ENCODE results near the gene MXRA7.

Gene MXRA7

DNA sequence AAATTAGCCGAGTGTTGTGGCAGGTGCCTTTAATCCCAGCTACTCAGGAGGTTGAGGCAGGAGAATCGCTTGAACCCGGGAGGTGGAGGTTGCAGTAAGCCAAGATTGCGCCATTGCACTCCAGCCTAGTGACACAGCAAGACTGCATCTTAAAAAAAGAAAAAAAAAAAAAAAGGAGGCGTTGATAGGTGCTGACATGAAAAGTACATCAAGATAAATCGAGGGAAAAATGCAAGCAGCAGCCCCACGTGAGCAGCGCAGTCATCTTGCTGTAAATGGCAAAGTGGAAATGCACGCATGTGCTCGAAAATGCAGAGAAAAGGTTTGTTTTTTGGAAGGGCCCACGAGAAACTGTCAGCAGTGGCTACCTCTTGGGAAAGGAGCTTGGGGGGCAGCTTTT lies 20.9 kb downstream of the MXRA7 start:
- DNase-seq (ENCODE audit: low spot score) = no peak
- TF ChIP-seq, protein P1, sequence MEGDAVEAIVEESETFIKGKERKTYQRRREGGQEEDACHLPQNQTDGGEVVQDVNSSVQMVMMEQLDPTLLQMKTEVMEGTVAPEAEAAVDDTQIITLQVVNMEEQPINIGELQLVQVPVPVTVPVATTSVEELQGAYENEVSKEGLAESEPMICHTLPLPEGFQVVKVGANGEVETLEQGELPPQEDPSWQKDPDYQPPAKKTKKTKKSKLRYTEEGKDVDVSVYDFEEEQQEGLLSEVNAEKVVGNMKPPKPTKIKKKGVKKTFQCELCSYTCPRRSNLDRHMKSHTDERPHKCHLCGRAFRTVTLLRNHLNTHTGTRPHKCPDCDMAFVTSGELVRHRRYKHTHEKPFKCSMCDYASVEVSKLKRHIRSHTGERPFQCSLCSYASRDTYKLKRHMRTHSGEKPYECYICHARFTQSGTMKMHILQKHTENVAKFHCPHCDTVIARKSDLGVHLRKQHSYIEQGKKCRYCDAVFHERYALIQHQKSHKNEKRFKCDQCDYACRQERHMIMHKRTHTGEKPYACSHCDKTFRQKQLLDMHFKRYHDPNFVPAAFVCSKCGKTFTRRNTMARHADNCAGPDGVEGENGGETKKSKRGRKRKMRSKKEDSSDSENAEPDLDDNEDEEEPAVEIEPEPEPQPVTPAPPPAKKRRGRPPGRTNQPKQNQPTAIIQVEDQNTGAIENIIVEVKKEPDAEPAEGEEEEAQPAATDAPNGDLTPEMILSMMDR (IDR thresholded peaks at IDR 0.05; ENCODE audit: borderline replicate concordance, control extremely low read depth, extremely low read depth, insufficient read depth, missing control alignments) = no peak
- in situ Hi-C loops (cut with MboI; ENCODE audit: low sequenced_read_pairs, unreplicated experiment) = no loop called here

DNA sequence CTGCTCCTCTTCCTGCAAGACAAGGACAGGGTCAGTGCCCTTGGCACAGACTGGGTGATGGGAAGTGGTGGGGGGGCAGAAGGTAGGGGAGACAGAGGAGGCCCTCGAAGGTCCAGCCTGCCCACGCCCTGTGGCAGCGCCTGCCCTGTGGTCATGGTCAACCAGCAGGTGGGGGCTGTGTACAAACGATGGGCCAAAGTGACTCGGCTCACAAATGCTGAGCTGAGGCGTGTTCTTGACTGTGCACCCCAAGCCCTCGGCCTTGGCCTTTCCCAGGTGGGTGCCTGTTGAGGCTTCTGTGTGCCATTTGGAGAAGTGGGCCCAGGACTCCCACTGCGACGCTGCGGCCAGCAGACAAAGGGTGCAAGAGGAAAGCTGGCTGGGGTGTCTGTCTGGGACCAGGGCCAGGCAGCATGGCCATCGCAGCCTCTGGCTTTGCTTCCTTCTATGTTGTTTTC lies 22.6 kb downstream of the MXRA7 start:
- no peak for DNase-seq (ENCODE audit: low spot score)
- in situ Hi-C loops (cut with MboI; ENCODE audit: low sequenced_read_pairs, unreplicated experiment) = no loop called here
- TF ChIP-seq, protein P1 (IDR thresholded peaks at IDR 0.05; ENCODE audit: borderline replicate concordance, control extremely low read depth, extremely low read depth, insufficient read depth, missing control alignments) = no peak

DNA sequence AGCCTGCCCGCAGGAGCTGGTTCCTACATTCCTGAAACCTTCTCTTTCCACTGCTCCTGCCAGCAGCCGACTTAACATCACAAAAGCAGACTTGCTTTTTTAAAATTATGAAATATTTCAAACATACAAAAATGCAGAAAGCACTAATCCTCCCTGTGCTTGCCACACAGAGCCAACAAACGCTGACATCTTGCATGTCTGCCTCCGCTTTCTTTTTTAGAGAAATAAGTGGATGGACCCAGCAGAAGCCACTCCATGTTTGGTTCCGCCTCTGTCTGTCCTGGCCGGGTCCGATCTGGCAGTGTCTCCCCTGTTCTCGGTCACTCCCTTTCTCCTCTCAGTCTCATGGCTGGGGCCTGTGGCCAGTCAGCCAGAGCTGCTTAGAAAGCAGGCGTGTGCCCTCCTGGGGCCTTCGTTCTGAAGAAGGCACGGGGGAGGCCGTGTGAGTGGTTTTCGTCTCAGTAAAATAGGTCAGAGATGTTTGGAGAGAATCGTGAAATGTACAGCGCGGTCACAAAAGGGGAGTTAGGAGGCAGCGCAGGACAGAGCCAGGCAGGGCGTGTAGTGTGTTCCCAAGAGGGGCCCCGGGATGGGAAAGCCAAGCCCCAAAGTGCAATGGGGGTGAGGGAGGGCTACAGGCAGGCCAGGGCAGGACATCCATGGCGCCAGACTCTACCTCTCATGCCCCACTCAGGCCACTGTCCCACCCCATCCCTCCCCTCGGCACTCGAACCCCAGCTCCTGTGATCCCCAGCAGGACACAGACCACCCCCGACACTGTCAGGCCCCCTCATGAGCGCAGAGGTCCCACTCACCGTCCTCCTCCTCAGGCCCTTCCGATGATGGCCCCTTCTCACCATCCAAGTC lies 23.2 kb downstream of the MXRA7 start:
- no peak for DNase-seq (ENCODE audit: low spot score)
- in situ Hi-C loops (cut with MboI; ENCODE audit: low sequenced_read_pairs, unreplicated experiment) = no loop called here
- TF ChIP-seq, protein P1 (IDR thresholded peaks at IDR 0.05; ENCODE audit: borderline replicate concordance, control extremely low read depth, extremely low read depth, insufficient read depth, missing control alignments) = no peak

DNA sequence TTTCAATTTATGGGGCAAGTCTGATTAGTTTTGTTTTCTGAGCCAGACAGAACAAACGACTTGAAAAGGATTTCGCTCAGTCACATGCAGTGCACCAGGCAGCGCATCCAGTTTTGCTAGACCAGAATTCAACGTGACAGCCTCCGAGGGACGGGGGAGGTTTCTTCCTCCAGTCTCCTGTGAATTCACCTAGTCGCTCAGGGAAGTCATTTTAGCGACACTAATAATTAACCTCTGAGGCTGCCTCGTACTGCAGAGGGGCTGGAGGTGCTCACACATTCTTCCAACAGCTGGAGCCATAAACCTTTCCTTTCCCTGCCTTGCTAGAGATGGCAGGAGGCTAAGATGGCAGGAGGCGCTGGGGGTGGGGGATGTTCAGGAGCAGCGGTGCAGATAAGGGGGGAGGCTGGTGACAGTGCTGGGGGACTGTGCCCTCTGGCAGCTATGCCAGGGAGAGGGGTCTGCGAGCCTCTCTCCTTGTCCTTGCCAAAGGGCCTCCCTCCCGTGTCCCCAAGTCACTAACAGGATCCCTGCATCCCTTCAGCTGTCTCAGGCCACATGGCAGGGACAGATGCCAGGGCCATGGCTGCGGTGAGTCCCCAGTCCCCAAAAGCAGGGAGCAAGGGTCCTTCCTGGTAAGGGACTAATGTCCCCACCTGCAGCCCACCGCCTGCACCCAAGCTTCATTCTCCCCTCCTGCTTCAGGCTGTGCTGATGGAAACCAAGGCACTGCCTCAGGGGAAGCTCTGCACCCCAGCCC lies 24.0 kb downstream of the MXRA7 start:
- no peak for DNase-seq (ENCODE audit: low spot score)
- in situ Hi-C loops (cut with MboI; ENCODE audit: low sequenced_read_pairs, unreplicated experiment) = no loop called here
- TF ChIP-seq, protein P1 (IDR thresholded peaks at IDR 0.05; ENCODE audit: borderline replicate concordance, control extremely low read depth, extremely low read depth, insufficient read depth, missing control alignments) = no peak

DNA sequence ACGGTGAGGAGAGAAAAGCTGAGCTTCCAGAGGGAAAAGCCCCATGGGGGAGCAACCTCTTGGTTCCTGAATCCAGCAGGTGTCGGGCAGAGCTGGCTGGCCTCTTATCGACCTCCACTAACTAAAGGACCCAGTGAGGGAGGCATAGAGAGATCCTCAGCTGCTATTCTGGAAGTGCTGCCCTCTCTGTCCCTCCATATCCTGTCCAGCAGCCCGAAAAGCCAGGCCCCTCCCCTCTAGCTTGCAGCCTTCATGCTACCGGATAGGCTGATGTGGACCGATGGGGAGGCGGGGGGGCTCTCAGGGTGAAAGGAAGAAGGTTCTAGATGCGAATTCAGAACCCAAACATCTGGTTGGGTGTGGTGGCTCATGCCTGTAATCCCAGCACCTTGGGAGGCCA lies 24.9 kb downstream of the MXRA7 start:
- in situ Hi-C loops (cut with MboI; ENCODE audit: low sequenced_read_pairs, unreplicated experiment) = no loop called here
- no peak for DNase-seq (ENCODE audit: low spot score)
- TF ChIP-seq, protein P1 (IDR thresholded peaks at IDR 0.05; ENCODE audit: borderline replicate concordance, control extremely low read depth, extremely low read depth, insufficient read depth, missing control alignments) = no peak

DNA sequence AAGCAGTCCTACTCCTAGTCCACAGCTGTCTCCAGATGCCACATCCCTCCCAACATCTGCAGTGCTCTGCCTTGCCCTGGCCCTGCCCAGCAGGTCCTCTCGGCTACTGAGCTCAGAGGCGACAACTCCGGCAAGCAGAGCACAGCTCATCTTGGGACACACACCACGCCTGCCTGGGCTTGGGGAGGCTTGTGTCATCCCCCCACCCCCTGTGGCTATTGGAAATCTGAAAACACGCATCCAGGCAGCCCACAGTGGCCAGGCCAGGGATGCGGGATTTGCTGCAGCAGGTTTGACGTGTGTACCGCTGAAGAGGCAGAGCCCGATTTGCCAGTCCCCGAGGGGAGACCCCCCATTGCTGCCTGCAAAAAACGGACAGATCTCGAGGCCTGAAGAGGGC lies 25.4 kb downstream of the MXRA7 start:
- in situ Hi-C loops (cut with MboI; ENCODE audit: low sequenced_read_pairs, unreplicated experiment) = no loop called here
- TF ChIP-seq, protein P1 (IDR thresholded peaks at IDR 0.05; ENCODE audit: borderline replicate concordance, control extremely low read depth, extremely low read depth, insufficient read depth, missing control alignments) = no peak
- peak; percentile 16 for DNase-seq (ENCODE audit: low spot score)

Data from GM13976 (cell line).